Activated gamma-delta T cell treated with Interleukin-2 at 50 U/mL for 16 hours (primary cell): Measurements from ENCODE around the gene LPA.
"Not testable (repeated sequence)": the region's sequence is repeated elsewhere in the genome, so short reads cannot be mapped to it uniquely, and the experiment has no call there.

Source experiments
- DNase-seq: peaks from one replicate; pipeline ENCODE4 v3.0.0-alpha.2; 2020

The LPA gene

DNA sequence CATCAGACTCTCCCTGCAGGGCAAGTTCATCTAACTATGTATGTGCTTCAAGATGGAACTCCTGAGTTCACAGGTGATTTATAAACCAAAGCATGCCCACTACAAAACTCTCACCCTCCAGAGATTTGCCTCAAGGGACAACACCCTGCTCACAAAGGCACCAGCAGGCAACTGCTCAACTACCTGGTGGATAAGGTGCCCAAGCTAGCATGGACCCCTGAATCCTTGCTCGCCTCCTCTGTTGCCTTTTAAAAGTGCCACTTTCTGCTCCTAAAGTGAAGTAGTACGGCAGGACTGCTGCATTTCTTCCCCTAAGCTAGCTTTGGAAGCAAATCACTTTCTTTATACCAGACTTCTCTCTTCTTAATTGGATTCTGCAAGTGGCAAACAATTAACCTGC, 1.2 kb downstream of the LPA start:
- DNase-seq: no peak

DNA sequence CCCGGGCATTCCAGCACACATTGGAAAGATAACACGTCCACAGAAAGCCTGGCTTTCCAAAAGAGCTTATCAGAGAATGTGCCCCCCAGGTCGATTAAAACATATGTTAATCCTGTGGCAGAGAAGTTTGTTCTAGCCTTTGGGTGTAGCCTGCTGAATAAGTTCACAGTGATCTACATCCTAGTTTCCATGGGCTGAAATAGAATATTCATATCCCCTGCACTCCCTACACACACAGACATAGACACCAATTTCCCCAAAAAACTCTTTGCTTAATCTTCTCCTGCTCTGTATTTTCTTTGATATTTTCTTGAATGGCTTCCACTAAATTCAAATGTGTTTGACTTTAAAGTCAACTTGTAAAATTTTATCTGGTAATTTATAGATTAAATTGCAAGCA, 1.6 kb downstream of the LPA start:
- no peak for DNase-seq

DNA sequence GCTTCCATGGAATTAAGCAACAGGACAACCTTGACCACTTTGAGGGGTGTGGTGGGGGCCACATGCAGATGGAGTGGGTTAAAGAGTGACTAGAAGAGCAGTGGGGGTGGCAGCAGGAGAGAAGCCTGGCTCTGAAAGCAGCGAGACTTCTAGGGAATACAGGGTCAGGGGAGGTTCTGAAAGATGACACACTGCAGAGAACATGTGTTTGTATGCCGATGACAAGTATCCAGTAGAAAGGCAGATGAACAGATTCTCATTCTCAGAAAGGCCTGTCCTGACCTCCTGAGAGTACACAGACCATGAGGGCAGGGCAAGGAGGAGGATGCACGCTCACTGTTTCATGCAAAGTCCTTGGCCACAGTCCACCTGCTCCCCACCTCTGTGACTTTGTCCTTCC, 2.9 kb downstream of the LPA start:
- no peak for DNase-seq

DNA sequence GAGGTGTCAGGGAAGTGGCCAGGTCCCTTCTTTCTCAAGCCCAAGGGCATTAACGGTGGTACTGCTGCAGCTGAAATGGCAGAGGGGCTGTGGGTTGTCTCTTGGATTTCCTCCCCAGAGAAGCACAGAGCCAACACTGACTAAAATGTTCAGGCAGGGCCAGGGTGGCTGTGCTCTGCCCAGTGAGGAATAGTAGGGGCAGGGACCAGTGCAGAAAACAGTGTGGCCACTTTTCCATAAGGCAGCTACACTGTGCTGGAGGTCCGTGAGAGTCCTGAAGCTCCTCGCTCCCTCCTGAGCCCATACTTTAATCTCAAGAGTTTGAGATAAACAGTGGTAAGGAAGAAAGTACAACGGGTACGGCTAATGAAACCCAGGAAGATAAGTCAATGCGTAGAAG, 4.5 kb downstream of the LPA start:
- no peak for DNase-seq

DNA sequence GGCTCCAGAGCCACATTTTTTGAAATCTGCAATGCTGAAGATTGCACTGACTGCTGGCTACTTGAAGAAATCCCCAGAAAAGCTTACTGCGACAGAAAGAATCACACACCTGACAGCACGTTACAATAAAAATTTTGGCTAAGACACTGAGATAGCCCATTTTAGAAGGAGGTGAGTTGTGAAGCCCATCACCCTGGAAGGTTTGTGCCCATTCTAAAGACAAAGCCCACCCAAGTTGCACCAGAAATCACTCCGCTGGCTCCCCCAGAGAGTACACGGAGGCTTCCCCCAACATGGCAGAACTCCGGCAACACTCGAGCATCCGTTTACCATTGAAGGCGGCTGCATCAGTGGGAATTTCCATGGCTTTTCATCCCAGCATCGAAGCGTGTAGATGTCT, 29.4 kb downstream of the LPA start:
- no peak for DNase-seq

DNA sequence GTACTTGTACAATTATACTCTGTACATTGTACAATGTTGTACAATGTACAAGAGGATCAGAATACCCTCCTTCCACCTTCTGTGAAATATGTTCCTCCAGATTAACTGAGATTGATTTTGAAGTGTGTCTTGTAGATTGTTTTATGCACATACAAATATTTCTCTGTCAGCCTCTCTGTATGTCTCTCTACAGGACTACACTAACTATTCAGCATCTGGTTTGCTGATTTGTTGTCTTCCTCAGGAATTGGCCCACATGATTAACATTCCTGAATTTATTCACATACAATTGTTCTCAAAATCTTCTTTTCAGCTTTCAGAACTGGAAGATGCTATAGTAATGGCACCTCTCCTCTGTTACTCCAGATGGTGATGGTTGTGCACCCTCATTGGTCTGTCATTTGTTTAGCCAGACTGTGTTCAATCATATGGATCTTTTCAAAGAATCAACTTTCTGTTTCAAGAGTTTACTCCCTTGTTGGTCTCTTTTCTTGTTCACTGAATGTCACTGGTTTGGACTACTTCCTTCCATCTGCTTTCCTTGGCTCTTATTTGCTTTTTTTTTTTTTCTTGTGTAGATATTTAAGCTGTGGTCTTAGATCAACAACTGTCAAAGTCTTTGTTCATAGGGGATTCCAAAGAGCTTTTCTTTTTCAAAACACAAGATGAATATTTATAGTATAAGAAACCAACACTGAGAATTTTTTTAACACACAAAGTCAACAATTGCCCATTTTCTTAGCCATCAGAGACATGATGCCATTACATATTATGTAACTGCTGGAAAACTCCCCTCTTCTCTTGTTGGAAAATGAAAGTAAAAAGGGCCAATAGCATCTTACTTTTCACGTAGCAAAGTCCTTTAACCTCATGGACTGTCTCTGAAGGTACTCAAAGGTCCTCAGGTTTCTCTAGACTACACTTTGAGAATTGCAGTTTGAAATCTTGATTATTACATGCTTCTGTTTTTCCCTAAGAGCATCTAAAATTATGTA, 67.9 kb downstream of the LPA start:
- no peak for DNase-seq

DNA sequence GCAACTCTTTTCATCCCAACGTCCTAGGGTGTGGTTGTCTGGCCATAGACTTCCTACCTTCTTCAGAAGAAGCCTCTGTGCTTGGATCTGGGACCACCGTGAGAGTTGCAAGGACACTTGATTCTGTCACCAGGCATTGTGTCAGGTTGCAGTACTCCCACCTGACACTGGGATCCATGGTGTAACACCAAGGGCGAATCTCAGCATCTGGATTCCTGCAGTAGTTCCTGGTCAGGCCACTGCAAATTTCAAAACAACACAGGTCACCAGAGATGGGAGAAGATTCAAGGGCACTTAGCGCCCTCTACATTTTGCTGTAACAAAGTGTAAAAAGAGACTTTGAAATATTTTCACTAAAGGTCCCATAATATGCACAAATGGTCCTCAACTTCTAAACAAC, 68.8 kb downstream of the LPA start:
- DNase-seq: not testable (repeated sequence)

DNA sequence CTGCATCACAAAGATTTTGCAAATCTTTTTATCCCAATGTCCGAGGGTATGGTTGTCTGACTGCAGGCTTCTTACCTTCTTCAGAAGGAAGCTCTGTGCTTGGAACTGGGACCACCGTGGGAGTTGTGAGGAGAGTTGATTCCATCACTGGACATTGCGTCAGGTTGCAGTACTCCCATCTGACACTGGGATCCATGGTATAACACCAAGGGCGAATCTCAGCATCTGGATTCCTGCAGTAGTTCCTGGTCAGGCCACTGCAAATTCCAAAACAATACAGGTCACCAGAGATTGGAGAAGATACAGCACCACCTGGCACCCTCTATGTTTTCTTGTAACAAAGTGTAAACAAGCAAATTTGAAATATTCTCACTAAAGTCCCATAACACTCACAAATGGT, 77.7 kb downstream of the LPA start:
- no peak for DNase-seq

DNA sequence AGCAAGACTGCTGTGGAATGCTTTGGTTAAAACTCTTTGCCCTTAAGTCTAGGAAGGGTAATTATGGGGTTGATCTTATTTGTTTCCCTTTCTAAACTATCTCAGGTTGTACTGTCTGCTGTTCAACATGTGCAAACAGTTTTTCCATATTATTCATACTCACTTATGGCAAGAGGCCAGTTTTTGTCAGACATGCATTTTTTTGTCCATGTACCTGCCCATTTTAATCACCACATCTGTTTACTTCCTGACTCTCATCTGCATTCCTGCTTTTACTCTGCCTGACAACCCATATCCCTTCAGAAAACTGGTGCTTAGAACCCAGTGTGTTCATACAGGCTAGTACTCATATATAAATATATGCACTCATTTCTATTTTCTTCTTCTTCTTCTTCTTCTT, 80.3 kb downstream of the LPA start:
- DNase-seq: no peak

DNA sequence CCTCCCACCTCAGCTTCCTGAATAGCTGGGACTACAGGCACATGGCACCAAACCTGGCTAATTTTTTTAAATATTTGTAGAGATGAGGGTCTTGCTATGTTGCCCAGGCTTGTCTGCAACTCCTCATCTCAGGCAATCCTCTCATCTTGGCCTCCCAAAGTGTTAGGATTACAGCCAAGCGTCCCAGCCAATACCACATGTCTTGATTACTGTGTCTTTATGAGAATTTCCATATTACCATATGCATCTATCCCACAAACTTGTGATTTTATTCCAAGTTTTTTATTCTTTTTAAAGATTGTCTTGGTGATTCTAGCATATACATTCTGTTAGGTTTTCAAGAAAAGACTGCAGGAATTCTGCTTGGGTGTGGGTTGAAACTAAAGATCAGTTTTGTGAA, 82.7 kb downstream of the LPA start:
- no peak for DNase-seq

DNA sequence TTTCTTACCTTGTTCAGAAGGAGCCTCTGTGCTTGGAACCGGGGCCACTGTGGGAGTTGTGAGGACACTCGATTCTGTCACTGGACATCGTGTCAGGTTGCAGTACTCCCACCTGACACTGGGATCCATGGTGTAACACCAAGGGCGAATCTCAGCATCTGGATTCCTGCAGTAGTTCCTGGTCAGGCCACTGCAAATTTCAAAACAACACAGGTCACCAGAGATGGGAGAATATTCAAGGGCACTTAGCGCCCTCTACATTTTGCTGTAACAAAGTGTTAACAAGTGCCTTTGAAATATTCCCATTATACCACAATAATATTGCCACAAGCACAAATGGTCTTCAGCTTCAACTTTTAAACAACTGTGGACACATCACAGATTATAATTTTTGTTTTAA, 85.6 kb downstream of the LPA start:
- not testable (repeated sequence) for DNase-seq

DNA sequence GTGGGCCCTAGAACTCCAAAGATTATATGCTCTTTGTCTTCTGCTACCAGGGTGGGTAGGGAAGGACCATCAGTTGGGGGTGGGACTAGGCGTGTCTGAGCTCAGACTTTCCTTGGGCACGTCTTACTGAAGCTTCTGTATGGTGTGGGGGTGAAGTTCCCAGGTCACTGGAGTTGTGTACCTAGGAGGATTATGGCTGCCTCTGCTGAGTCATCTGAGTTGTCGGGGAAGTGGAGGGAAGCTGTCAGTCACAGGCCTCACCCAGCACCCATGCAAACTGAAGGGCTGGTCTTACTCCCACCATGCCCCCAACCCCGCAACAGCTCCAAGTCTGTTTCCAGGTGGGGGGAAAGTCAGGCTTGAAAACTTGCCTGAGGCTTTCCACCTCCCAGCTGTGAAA, 90.1 kb downstream of the LPA start:
- no peak for DNase-seq

DNA sequence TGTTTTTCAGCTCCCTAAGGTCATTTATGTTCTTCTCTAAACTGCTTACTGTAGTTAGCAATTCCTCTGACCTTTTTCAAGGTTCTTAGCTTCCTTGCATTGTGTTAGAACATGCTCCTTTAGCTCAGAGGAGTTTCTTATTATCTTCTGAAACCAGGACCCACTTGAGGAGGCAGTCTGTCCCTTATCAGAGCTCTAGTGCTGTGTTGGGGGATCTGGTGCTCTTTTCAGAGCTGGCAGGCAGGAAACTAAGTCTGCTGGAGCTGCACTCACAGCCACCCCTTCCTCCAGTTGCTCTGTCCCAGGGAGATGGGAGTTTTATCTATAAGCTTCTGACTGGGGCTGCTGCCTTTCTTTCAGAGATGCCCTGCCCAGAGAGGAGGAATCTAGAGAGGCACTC, 92.9 kb downstream of the LPA start:
- DNase-seq: not testable (repeated sequence)

DNA sequence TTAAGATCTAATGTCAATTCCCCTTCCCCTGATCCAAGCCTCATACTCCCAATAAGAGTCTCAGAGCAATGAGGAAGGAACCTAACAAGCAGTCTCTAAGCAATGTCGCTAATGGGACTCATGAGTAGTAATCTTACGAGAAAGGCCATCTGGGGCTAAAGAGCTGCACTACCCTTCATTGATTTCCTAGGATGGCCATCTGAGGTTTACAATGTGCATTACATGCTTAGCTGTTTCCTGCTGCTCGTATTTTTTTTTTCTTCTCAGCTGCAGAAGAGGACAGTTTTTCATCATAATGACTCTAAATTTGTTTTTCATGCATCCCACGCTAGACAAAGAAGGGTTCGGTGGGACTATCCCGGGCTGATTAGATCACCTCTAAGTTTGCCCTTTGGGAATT, 119.3 kb downstream of the LPA start:
- DNase-seq: no peak

DNA sequence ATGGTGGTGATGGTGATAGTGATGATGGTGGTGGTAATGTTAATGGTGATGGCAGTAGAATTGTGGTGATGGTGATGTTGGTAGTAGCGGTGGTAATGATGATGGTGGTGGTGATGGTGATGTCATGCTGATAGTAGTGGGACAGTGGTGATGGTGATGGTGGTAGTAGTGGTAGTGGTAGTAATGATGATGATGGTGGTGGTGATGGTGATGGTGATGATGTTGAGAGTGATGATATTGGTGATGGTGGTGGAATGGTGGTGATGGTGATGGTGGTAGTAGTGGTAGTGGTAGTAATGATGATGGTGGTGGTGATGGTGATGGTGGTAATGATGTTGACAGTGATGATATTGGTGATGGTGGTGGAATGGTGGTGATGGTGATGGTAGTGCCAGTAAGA, 128.8 kb downstream of the LPA start:
- no peak for DNase-seq

DNA sequence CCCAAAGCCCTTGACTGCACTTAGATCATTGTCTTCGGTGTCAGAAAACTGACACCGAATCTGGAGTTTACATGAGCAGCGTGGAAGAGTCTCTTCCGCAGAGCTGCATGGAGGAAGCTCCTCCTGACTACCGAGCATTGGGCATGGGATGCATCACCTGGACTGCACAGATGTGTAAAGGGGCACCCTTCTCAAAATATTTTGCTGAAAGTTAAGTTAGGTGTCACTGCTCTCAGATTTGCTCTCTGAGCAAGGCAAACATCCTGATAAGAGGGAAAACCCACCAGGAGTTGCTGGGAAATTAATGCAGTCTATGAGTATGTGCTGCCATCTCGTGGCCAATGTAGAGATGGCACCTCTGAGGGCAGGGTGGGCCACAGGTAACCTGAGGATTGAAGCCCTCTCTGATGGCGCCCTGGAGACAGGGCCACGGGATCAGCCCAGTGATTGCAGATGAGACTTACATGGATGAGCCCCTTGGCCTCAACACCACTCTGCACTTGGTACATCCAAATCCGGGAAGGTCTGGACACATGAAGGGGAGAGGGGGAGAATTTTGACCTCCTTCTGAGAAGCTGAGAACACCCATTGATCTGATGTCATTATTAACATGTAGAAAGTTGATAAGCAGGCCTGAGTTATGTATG, 129.9 kb downstream of the LPA start:
- DNase-seq: peak; percentile 60

DNA sequence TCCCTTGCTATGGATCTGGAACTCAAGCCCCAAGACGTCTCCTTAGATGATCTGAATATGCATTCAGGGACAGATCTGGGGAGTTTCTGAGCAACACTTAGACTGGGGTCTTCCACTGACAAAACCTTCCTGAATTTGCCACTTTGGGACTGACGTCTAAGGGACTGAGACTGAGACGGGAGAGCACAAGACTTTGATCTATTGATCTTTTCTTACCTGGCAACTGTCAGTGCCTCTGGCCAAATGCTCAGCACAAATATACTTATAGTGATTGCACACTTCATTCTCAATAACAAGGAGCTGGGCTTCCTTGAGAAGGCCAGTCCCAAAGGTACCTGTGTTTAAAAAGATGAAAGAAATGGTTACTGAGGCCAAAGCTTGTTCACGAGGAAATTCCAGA, 131.8 kb downstream of the LPA start:
- no peak for DNase-seq

DNA sequence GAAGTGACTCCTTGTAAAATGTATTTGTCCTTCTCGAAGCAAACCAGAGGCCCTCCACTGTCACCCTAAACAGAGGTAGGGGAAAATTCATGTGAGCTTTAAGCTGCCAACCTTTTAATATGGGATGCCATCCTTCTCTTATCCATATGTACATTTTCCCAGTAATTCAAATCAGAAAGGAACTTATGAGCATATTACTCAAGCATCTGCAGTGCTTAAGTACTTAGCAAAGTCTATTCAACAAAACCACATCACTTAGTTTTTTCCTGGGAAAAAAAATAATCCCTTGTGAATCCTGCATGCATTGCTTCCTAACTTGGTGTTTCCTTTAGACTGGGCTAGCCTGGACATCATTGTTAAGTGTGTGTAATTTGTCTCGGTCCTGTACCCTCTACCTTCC, 132.2 kb downstream of the LPA start:
- no peak for DNase-seq

DNA sequence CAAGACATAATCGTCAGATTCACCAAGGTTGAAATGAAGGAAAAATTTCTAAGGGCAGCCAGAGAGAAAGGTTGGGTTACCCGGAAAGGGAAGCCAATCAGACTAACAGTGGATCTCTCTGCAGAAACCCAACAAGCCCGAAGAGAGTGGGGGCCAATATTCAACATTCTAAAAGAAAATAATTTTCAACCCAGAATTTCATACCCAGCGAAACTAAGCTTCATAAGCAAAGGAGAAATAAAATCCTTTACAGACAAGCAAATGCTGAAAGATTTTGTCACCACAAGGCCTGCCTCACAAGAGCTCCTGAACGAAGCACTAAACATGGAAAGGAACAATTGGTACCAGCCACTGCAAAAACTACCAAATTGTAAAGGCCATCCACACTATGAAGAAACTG, 134.6 kb downstream of the LPA start:
- not testable (repeated sequence) for DNase-seq

DNA sequence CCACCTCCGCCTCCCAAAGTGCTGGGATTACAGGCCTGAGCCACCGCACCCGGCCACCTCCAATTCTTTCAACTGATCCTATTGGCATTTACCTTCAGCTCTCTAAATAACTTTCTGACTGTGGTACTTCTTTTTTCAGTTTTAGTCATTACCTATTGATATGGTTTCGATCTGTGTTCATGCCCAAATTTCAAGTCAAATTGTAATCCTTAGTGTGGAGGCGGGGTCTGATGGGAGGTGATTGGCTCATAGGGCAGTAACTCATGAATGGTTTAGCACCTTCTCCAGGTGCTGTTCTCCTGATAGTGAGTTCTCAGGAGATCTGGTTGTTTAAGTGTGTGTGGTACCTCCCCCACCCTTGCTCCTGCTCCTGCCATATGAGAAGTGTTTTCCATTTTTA, 140.9 kb downstream of the LPA start:
- DNase-seq: no peak

DNA sequence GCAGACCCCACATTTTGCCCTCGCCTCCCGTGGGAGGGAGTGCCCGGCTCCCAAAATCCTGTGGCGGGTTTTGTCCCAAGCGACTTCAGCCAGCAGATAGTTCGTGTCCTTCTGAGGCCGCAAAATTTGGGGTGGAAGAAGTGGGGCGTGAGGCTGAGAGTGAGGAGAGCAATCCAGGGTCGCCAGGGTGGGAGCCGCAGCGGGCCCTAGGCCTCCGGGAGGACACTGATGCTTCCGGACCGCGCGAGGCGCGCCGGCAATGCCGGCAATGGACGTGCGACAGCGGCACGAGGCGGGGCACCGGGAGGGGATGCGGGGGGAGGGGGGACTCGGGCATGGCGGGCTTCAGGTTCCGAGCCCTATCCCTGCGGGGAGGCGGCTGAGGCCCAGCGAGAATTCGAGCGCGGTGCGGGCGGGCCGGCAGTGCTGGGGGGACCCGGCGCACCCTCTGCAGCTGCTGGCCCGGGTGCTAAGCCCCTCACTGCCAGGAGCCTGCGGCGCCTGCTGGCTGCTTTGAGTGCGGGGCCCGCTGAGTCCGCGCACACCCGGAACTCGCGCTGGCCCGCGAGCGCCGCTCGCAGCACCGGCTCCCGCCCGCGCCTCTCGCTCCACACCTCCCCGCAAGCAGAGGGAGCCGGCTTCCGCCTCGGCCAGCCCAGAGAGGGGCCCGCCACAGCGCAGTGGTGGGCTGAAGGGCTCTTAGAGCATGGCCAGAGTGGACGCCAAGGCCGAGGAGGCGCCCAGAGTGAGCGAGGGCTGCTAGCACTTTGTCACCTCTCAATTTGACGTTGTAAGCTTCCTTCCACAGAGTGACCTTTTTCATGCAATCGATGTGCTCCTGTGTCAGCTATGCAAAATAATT, 143.8 kb downstream of the LPA start:
- peak; percentile 75 for DNase-seq

DNA sequence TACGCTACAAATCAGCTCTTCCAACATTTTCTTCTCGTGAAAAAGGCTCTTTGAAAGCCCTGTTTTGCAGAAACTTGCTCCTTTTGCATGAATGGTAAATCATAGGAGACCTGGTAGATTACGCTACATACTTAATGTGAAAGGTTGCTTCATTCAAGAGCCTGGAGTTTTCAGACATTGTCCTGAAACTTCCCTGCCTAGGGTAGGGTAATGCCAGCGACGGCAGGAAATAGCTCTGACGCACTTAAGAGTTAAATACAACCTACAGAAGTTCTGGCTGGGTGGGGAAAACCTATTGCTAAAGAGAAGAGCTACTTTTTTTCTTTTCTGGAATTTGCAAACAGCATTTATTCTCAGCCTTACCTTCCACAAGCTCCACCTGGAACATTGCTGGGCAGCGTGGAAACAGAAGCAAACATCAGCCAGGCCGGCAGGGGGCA, 144.5 kb downstream of the LPA start:
- DNase-seq: no peak

DNA sequence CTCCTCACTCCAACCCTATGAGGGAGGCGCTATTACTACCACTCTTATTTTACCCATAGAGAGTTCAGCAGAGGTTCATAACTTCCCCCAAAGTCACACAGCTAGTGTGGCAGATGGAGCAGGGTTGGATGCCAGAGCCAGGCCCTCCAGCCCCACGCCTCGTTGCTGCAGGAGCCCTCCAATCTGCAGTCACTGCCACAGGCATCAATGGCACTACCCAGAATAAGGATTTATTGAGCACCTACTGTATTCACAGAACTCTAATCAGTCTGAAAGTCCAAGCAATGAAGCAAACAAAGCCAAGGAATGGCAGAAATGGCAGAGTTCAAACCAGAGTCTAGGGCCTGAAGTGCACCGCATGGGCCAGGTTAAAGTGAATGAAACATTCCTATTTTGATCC, 144.9 kb downstream of the LPA start:
- DNase-seq: no peak
